ENCODE measurements around the gene JADE1. TPM values are rescaled to one million over a fixed set of nuclear protein-coding genes. Genes with fewer than 3 reads are reported as not detected.

The JADE1 gene
- polyA plus RNA-seq, 3 donors: 44.7 to 48.0 (median 48.0) TPM

GRCh38 chr4:128810331-128810870 is 901 bp downstream of the JADE1 start:
- no peak for DNase-seq (ENCODE audit: low read depth in 3 of 3, low spot score in 2 of 3)

- DNase-seq (ENCODE audit: low read depth in 3 of 3, low spot score in 2 of 3): peak in 2 of 3 donors; percentile 80 to 81
These were observed 1.5 kb downstream of the JADE1 start for GRCh38 chr4:128810871-128811570.

GRCh38 chr4:128811571-128812441 is 2.3 kb downstream of the JADE1 start:
- DNase-seq (ENCODE audit: low read depth in 3 of 3, low spot score in 2 of 3): peak in 1 of 3 donors; percentile 72

GRCh38 chr4:128812442-128813235 is 3.1 kb downstream of the JADE1 start:
- peak in 1 of 3 donors; percentile 63 for DNase-seq (ENCODE audit: low read depth in 3 of 3, low spot score in 2 of 3)

- no peak for DNase-seq (ENCODE audit: low read depth in 3 of 3, low spot score in 2 of 3)
These were observed 4.5 kb downstream of the JADE1 start for GRCh38 chr4:128813965-128814364.

GRCh38 chr4:128818442-128818841 is 8.9 kb downstream of the JADE1 start:
- DNase-seq (ENCODE audit: low read depth in 3 of 3, low spot score in 2 of 3): no peak

GRCh38 chr4:128819082-128819742 is 9.7 kb downstream of the JADE1 start:
- DNase-seq (ENCODE audit: low read depth in 3 of 3, low spot score in 2 of 3): no peak

GRCh38 chr4:128820671-128821070 is 11.2 kb downstream of the JADE1 start:
- no peak for DNase-seq (ENCODE audit: low read depth in 3 of 3, low spot score in 2 of 3)

GRCh38 chr4:128821151-128821550 is 11.7 kb downstream of the JADE1 start:
- no peak for DNase-seq (ENCODE audit: low read depth in 3 of 3, low spot score in 2 of 3)

- DNase-seq (ENCODE audit: low read depth in 3 of 3, low spot score in 2 of 3): no peak
These were observed 13.6 kb downstream of the JADE1 start for GRCh38 chr4:128823025-128823661.

GRCh38 chr4:128825226-128825625 is 15.7 kb downstream of the JADE1 start:
- DNase-seq (ENCODE audit: low read depth in 3 of 3, low spot score in 2 of 3): no peak

GRCh38 chr4:128827296-128827695 is 17.8 kb downstream of the JADE1 start:
- no peak for DNase-seq (ENCODE audit: low read depth in 3 of 3, low spot score in 2 of 3)

- DNase-seq (ENCODE audit: low read depth in 3 of 3, low spot score in 2 of 3): no peak
These were observed 21.5 kb downstream of the JADE1 start for GRCh38 chr4:128830906-128831503.

- DNase-seq (ENCODE audit: low read depth in 3 of 3, low spot score in 2 of 3): no peak
These were observed 22.2 kb downstream of the JADE1 start for GRCh38 chr4:128831531-128832242.

GRCh38 chr4:128832243-128832625 is 22.7 kb downstream of the JADE1 start:
- no peak for DNase-seq (ENCODE audit: low read depth in 3 of 3, low spot score in 2 of 3)

- DNase-seq (ENCODE audit: low read depth in 3 of 3, low spot score in 2 of 3): no peak
These were observed 26.2 kb downstream of the JADE1 start for GRCh38 chr4:128835498-128836222.

- no peak for DNase-seq (ENCODE audit: low read depth in 3 of 3, low spot score in 2 of 3)
These were observed 27.7 kb downstream of the JADE1 start for GRCh38 chr4:128837198-128837597.

GRCh38 chr4:128837679-128838078 is 28.2 kb downstream of the JADE1 start:
- DNase-seq (ENCODE audit: low read depth in 3 of 3, low spot score in 2 of 3): no peak
